K562 (cell line): Measurements from ENCODE around the gene CELSR1. TPM values are rescaled to one million over a fixed set of nuclear protein-coding genes. Genes with fewer than 3 reads are reported as not detected.

Experiments used
- ATAC-seq: fragments of 200-7000 bp; cut with Tn5 transposase; 3 replicates; pipeline ENCODE4 v1.9.1; 2020; ENCODE audit warnings: moderate library complexity
- BruUV-seq: library from RNA; stranded (reverse); fragments of 400-500 nt; replicated peaks from 2 replicates; lab custom pipeline; 2021; lab: Mats Ljungman, UMichigan
- CTCF ChIA-PET: fragments of 300-600 bp; formaldehyde crosslinking; extraction: SDS; loops from one replicate; lab custom pipeline; 2021; ENCODE audit warnings: low intra/inter-chr PET ratio; lab: Yijun Ruan, JAX
- POLR2A ChIA-PET: fragments of 300-600, 350-650 bp; sonication (Branson Sonifier 250); formaldehyde crosslinking; extraction: SDS; loops from one replicate; lab custom pipeline; 2021; ENCODE audit warnings: antibody characterized with exemption, inconsistent platforms; lab: Yijun Ruan, JAX
- DNase-seq, 4 experiments: peaks; one replicate each; pipeline versions ENCODE4 v3.0.0 to v3.0.0-alpha.2; 2011 to 2018; ENCODE audit warnings: low spot score in 3 of 4, mixed read lengths in 3 of 4; ENCODE audit errors: extremely low read depth in 1 of 4
- FAIRE-seq: peaks from 2 replicates; lab custom pipeline; 2011; peaks lifted over from hg19 to GRCh38; lab: Jason Lieb, UNC
- H2AFZ ChIP-seq: 2 replicates; pipeline ENCODE4 v1.6.0; 2011; ENCODE audit warnings: low read depth, low read length, control low read depth, inconsistent platforms
- H3K27ac ChIP-seq: fragments of 200-600 bp; 3 replicates; pipeline ENCODE4 v1.8.0; 2011; ENCODE audit warnings: low read depth, mild to moderate bottlenecking, control low read depth, inconsistent platforms, low read length, moderate library complexity, mixed read lengths; ENCODE audit errors: extremely low read depth
- H3K27me3 ChIP-seq, 2 experiments: fragments of 300-600 bp in 1 of 2; 2 replicates in 1 of 2; 3 replicates in 1 of 2; pipeline versions ENCODE4 v1.6.0 to v1.8.0; 2011; ENCODE audit warnings: inconsistent platforms in 2 of 2, low read length in 2 of 2, mild to moderate bottlenecking in 1 of 2, mixed read lengths in 1 of 2, moderate library complexity in 1 of 2; ENCODE audit not compliant: control insufficient read depth in 2 of 2, insufficient read depth in 2 of 2
- H3K36me3 ChIP-seq: fragments of 300-600 bp; 3 replicates; pipeline ENCODE4 v1.8.0; 2011; ENCODE audit warnings: mild to moderate bottlenecking, low read length, inconsistent platforms; ENCODE audit not compliant: control insufficient read depth, insufficient read depth
- H3K4me1 ChIP-seq, 2 experiments: fragments of 200-600 bp in 1 of 2; replicated peaks in 1 of 2; 2 replicates in 1 of 2; 3 replicates in 1 of 2; pipeline versions ENCODE4 v1.5.1 to v1.8.0; 2011; ENCODE audit warnings: inconsistent platforms in 2 of 2, low read length in 2 of 2, mild to moderate bottlenecking in 1 of 2, mixed read lengths in 1 of 2, moderate library complexity in 1 of 2; ENCODE audit not compliant: control insufficient read depth in 2 of 2, insufficient read depth in 2 of 2
- H3K4me2 ChIP-seq: 2 replicates; pipeline ENCODE4 v1.6.1; 2011; ENCODE audit warnings: low read length, control low read depth, inconsistent platforms, mixed read lengths; ENCODE audit not compliant: insufficient read depth
- H3K4me3 ChIP-seq: fragments of 200-600 bp; sonication (generic), shearing (Covaris generic); 2 replicates; pipeline ENCODE4 v1.5.1; 2016; ENCODE audit warnings: control low read depth, inconsistent platforms
- H3K79me2 ChIP-seq: fragments of 200-600 bp; 3 replicates; pipeline ENCODE4 v1.8.0; 2011; ENCODE audit warnings: low read length, inconsistent platforms; ENCODE audit not compliant: control insufficient read depth, insufficient read depth
- H3K9ac ChIP-seq, 2 experiments: 2 replicates each; pipeline versions ENCODE4 v1.6.0 to v1.6.1; 2011; ENCODE audit warnings: low read depth in 2 of 2, low read length in 2 of 2, control low read depth in 1 of 2, inconsistent platforms in 1 of 2, mild to moderate bottlenecking in 1 of 2, mixed read lengths in 1 of 2; ENCODE audit not compliant: insufficient read depth in 1 of 2
- H3K9me1 ChIP-seq: one replicate; pipeline ENCODE4 v1.6.0; 2011; ENCODE audit warnings: inconsistent platforms, mild to moderate bottlenecking, low read length, moderate library complexity; ENCODE audit not compliant: control insufficient read depth, insufficient read depth
- H3K9me3 ChIP-seq: replicated peaks from 2 replicates; pipeline ENCODE4 v1.5.1; 2011; ENCODE audit warnings: low read depth, low read length, inconsistent platforms; ENCODE audit not compliant: control insufficient read depth, insufficient read depth
- H4K20me1 ChIP-seq: replicated peaks from 2 replicates; pipeline ENCODE4 v1.6.1; 2011; ENCODE audit warnings: low read length, inconsistent platforms, mixed read lengths; ENCODE audit not compliant: control insufficient read depth, insufficient read depth
- ATF3 ChIP-seq, 2 experiments: fragments of 450-650 bp in 1 of 2; sonication (generic) in 1 of 2; formaldehyde crosslinking in 1 of 2; IDR thresholded peaks in 1 of 2; conservative IDR thresholded peaks in 1 of 2; 2 replicates each; pipeline versions ENCODE4 v1.6.1 to v1.8.1; 2016 to 2023; ENCODE audit warnings: mild to moderate bottlenecking in 2 of 2, moderate library complexity in 2 of 2, inconsistent platforms in 1 of 2, missing genetic modification reagents in 1 of 2
- FOSL1 ChIP-seq: fragments of 200-800 bp; sonication (Bioruptor generic); conservative IDR thresholded peaks from 2 replicates; pipeline ENCODE4 v1.6.1; 2016; ENCODE audit warnings: missing genetic modification characterization, missing compliant biosample characterization
- JUND ChIP-seq, 2 experiments: IDR thresholded peaks; 2 replicates in 1 of 2; 3 replicates in 1 of 2; pipeline ENCODE4 v1.6.1; 2011; ENCODE audit warnings: borderline replicate concordance in 2 of 2, low read depth in 2 of 2, low read length in 2 of 2, improper control_type of control experiment in 1 of 2, missing biosample characterization in 1 of 2, missing genetic modification characterization in 1 of 2, missing genetic modification reagents in 1 of 2
- NCOA2 ChIP-seq, 2 experiments: fragments of 450-650 bp; IDR thresholded peaks; 2 replicates each; pipeline ENCODE4 v1.6.1; 2018; ENCODE audit warnings: mild to moderate bottlenecking in 2 of 2, moderate library complexity in 1 of 2; ENCODE audit not compliant: partially characterized antibody in 2 of 2
- VEZF1 ChIP-seq: fragments of 200-800 bp; sonication (Bioruptor generic); IDR thresholded peaks from 2 replicates; pipeline ENCODE4 v1.6.1; 2017; ENCODE audit warnings: missing genetic modification characterization, missing compliant biosample characterization
- ZBTB8A ChIP-seq: fragments of 450-650 bp; IDR thresholded peaks from 2 replicates; pipeline ENCODE4 v1.6.1; 2018; ENCODE audit warnings: mild to moderate bottlenecking, moderate library complexity; ENCODE audit not compliant: partially characterized antibody
- WGBS: fragments of 100-300 bp; shearing (Covaris generic); methylation state at CpG from one replicate; pipeline ENCODE4 v1.1.6; 2016; ENCODE audit warnings: low coverage, mixed read lengths; ENCODE audit not compliant: insufficient coverage; ENCODE audit errors: missing lambda C conversion rate; 5-methylcytosine and 5-hydroxymethylcytosine counted together
- in situ Hi-C: fragments of 300-500 bp; cut with MboI; formaldehyde crosslinking; loops from 4 replicates; pipeline ENCODE4 v1.15.0; 2018; ENCODE audit warnings: inconsistent platforms, mixed read lengths
- intact Hi-C: fragments of 100-400 bp; cut with micrococcal nuclease; formaldehyde crosslinking; loops from 2 replicates; pipeline ENCODE4 v1.14.2; 2022
- polyA plus RNA-seq, 8 experiments: library from polyadenylated mRNA; depleted of rRNA in 4 of 8; stranded (reverse) in 5 of 8; unstranded in 3 of 8; fragments of >200 nt; fragmentation: Nextera tagmentation in 2 of 8; fragmentation: Illumina TruSeq in 1 of 8; extraction: Ambion mirVana in 2 of 8; extraction: Trizol in 1 of 8; gene quantifications; 2 replicates each; pipeline versions ENCODE4 v1.2.1 to v1.2.3, GENCODE V29; 2011 to 2014; ENCODE audit warnings: inconsistent platforms in 1 of 8, missing spikeins in 1 of 8
- total RNA-seq, 7 experiments: library from RNA; depleted of rRNA in 6 of 7; stranded (reverse); fragments of >200 nt in 6 of 7; fragmentation: Illumina TruSeq in 2 of 7; extraction: Trizol in 2 of 7; gene quantifications; 2 replicates each; pipeline versions ENCODE4 v1.2.1 to v1.2.3, GENCODE V29; 2011 to 2021; ENCODE audit warnings: low replicate concordance in 1 of 7

Gene CELSR1
- total and polyA plus RNA-seq, 9 of the 15 experiments (the other 6 are each of a cell fraction or from before 2014, with no cell fraction given): under 0.01 to 0.09 TPM; not detected in 7

- peak overlapping the region; percentile 18; the same call in 1 of the 3 replicates for H3K27ac ChIP-seq
- FAIRE-seq (no peak), ATAC-seq (no peak), DNase-seq (no peak)
- H3K4me3 ChIP-seq: no peak overlapping the region
- no peaks in the 10 kb centered on the region for H3K9me1 ChIP-seq
- H2AFZ ChIP-seq: peak overlapping the region; percentile 58; the same call in 1 of the 2 replicates
- 50% methylated on average over 12 of the region's 19 CpGs for WGBS
- H4K20me1 ChIP-seq: no peaks in the 10 kb centered on the region
- H3K27me3 ChIP-seq: no peaks in the 10 kb centered on the region
- peak overlapping the region in 1 of 2 experiments; percentile 84; a peak in 3 of 4 replicates for H3K9ac ChIP-seq
- H3K4me2 ChIP-seq: peak overlapping the region; percentile 8; the same call in 1 of the 2 replicates
- 0 out of 2 replicates have a peak, but pooled peaks cover 2% of the 10 kb centered on the region for H3K9me3 ChIP-seq
- in situ Hi-C loops (no loop called here), intact Hi-C loops (no loop called here)
- peak; percentile 64; the same call in 1 of the 2 replicates for TF ChIP-seq JUND (IDR thresholded peaks at IDR 0.05; ENCODE audit: borderline replicate concordance, low read depth, low read length)
- peak; percentile 33; the same call in 1 of the 3 replicates for TF ChIP-seq JUND (tag; IDR thresholded peaks at IDR 0.05; ENCODE audit: borderline replicate concordance, low read depth, low read length)
- TF ChIP-seq NCOA2 (IDR thresholded peaks at IDR 0.05; ENCODE audit: partially characterized antibody in 2 of 2): no peak
- peak; percentile 74 for TF ChIP-seq FOSL1 (tag)
- TF ChIP-seq ATF3 (IDR thresholded peaks at IDR 0.05): peak; percentile 64
- TF ChIP-seq ATF3 (CRISPR knock-in tag; conservative IDR thresholded peaks at IDR 0.05): no peak
- TF ChIP-seq VEZF1 (CRISPR knock-in tag): peak; percentile 46; the same call in 1 of the 2 replicates
- TF ChIP-seq ZBTB8A: no peak
- no TSS peak for BruUV-seq
- peaks cover 30% of the 10 kb centered on the region for H3K79me2 ChIP-seq
- peaks cover 36 to 53% of the 10 kb centered on the region in 2 experiments for H3K4me1 ChIP-seq
- ChIA-PET CTCF (no interaction called here), POLR2A (interaction anchor here (0.6 to 1.4 kb wide), 3 partner anchors 13 to 28 kb away, joined by 3 to 5 read pairs (median 4); no protein-coding TSS in a partner anchor)
- no peaks in the 10 kb centered on the region for H3K36me3 ChIP-seq
Measured at GRCh38 chr22:46574993-46575910, 37.8 kb upstream of the CELSR1 start.
